T-cell (primary cell): ENCODE results near the gene C6orf15. TPM values are rescaled to one million over a fixed set of nuclear protein-coding genes. Genes with fewer than 3 reads are reported as not detected.

ENCODE experiments used
- total RNA-seq, 35 experiments: library from RNA in 6 of 35; stranded (reverse) in 6 of 35; fragments of 120-200 nt in 1 of 35; gene quantifications; one replicate each; pipeline versions ENCODE4 v1.2.1 to v1.2.4 and lab custom pipeline; 2013 to 2026

C6orf15 gene
- total RNA-seq, 5 donors from 2014 or later (not counting 1 experiment from before 2014, with no cell fraction given): not detected

Other genes starting within 250 kb of the C6orf15 start
- gene DDR1, start 228.1 kb downstream of the C6orf15 start, total RNA-seq: 10 to 100 TPM in 4 of 5 donors, 1 to 10 TPM in 1; 8.8 to 23.9 (median 19.3) TPM
- 10 to 100 TPM; 15.5 to 39.2 (median 33.3) TPM for gene GTF2H4, start 204.4 kb downstream of the C6orf15 start, total RNA-seq
- gene VARS2, start 198.3 kb downstream of the C6orf15 start, total RNA-seq: 10 to 100 TPM; 25.1 to 55.2 (median 40.9) TPM
- under 1 TPM in 2 of 5 donors, not detected in 3; 0.51 to 0.67 TPM for gene SFTA2, start 180.4 kb downstream of the C6orf15 start, total RNA-seq
- under 1 TPM in 1 of 5 donors, not detected in 4; 0.09 TPM for gene MUCL3, start 171.6 kb downstream of the C6orf15 start, total RNA-seq
- not detected for gene MUC21, start 128.9 kb downstream of the C6orf15 start, total RNA-seq
- gene MUC22, start 102.1 kb downstream of the C6orf15 start, total RNA-seq: not detected
- not detected for gene PSORS1C1, start 2.2 kb upstream of the C6orf15 start, total RNA-seq
- not detected for gene CDSN, start 7.9 kb upstream of the C6orf15 start, total RNA-seq
- not detected for gene PSORS1C2, start 26.5 kb upstream of the C6orf15 start, total RNA-seq
- gene CCHCR1, start 45.2 kb upstream of the C6orf15 start, total RNA-seq: 10 to 100 TPM; 20.7 to 38.6 (median 28.1) TPM
- 10 to 100 TPM in 1 of 5 donors, 1 to 10 TPM in 4; 5.9 to 10.8 (median 9.6) TPM for gene TCF19, start 46.0 kb upstream of the C6orf15 start, total RNA-seq
- 1 to 10 TPM in 3 of 5 donors, under 1 TPM in 1, not detected in 1; 0.61 to 3.9 (median 2.9) TPM for gene POU5F1, start 58.1 kb upstream of the C6orf15 start, total RNA-seq
- gene HLA-C, start 159.5 kb upstream of the C6orf15 start, total RNA-seq: 1,000 to 10,000 TPM; 1,368 to 2,791 (median 2,039) TPM
- 1,000 to 10,000 TPM; 6,093 to 7,629 (median 6,896) TPM for gene HLA-B, start 244.6 kb upstream of the C6orf15 start, total RNA-seq